Hepatocyte (in vitro differentiated cells): Measurements from ENCODE around the gene SCRG1. TPM values are rescaled to one million over a fixed set of nuclear protein-coding genes. Genes with fewer than 3 reads are reported as not detected.

Experiments
- DNase-seq: peaks from one replicate; pipeline ENCODE4 v3.0.0-alpha.2; 2016; ENCODE audit warnings: low spot score
- H2AFZ ChIP-seq: fragments of 200-600 bp; sonication (generic); 2 replicates; pipeline ENCODE4 v1.6.0; 2016; ENCODE audit warnings: antibody characterized with exemption, mild to moderate bottlenecking
- H3K27ac ChIP-seq: fragments of 200-600 bp; sonication (generic); 2 replicates; pipeline ENCODE4 v1.5.1; 2016; ENCODE audit warnings: mild to moderate bottlenecking
- H3K27me3 ChIP-seq: fragments of 200-600 bp; sonication (generic); 2 replicates; pipeline ENCODE4 v1.6.1; 2016
- H3K36me3 ChIP-seq: fragments of 200-600 bp; sonication (generic); replicated peaks from 2 replicates; pipeline ENCODE4 v1.5.1; 2016; ENCODE audit warnings: low read depth; ENCODE audit not compliant: insufficient read depth
- H3K4me1 ChIP-seq: fragments of 200-600 bp; sonication (generic); 2 replicates; pipeline ENCODE4 v1.5.1; 2016; ENCODE audit warnings: mild to moderate bottlenecking, moderate library complexity; ENCODE audit not compliant: insufficient read depth
- H3K4me2 ChIP-seq: fragments of 200-600 bp; sonication (generic); 2 replicates; pipeline ENCODE4 v1.6.0; 2016
- H3K4me3 ChIP-seq: fragments of 200-600 bp; sonication (generic); 2 replicates; pipeline ENCODE4 v1.5.1; 2016; ENCODE audit warnings: mild to moderate bottlenecking
- H3K79me2 ChIP-seq: fragments of 200-600 bp; sonication (generic); 2 replicates; pipeline ENCODE4 v1.6.0; 2017; ENCODE audit warnings: mild to moderate bottlenecking
- H3K9me2 ChIP-seq: fragments of 200-600 bp; sonication (generic); replicated peaks from 2 replicates; pipeline ENCODE4 v1.6.0; 2017; ENCODE audit warnings: mild to moderate bottlenecking; ENCODE audit not compliant: insufficient read depth
- H3K9me3 ChIP-seq: fragments of 200-600 bp; sonication (generic); 2 replicates; pipeline ENCODE4 v1.5.1; 2016; ENCODE audit warnings: low read depth, mild to moderate bottlenecking
- H4K20me1 ChIP-seq: fragments of 200-600 bp; sonication (generic); 2 replicates; pipeline ENCODE4 v1.6.0; 2016; ENCODE audit warnings: mild to moderate bottlenecking; ENCODE audit not compliant: insufficient read depth, poor library complexity, severe bottlenecking
- EZH2 ChIP-seq: fragments of 200-600 bp; sonication (generic); IDR thresholded peaks from 2 replicates; pipeline ENCODE4 v1.6.1; 2016; ENCODE audit warnings: antibody characterized with exemption, mild to moderate bottlenecking, borderline replicate concordance
- EZH2phosphoT487 ChIP-seq: fragments of 200-600 bp; sonication (generic); IDR thresholded peaks from one replicate; pipeline ENCODE4 v1.6.1; 2018; ENCODE audit warnings: antibody characterized with exemption, mild to moderate bottlenecking, low read depth, moderate library complexity; ENCODE audit not compliant: unreplicated experiment, severe bottlenecking
- WGBS: methylation state at CpG from one replicate; pipeline ENCODE4 v1.1.6; 2016; ENCODE audit warnings: low lambda C conversion rate; ENCODE audit errors: missing lambda C conversion rate; 5-methylcytosine and 5-hydroxymethylcytosine counted together
- polyA plus RNA-seq: library from polyadenylated mRNA; unstranded; fragments of >200 nt; fragmentation: Nextera tagmentation; extraction: Ambion mirVana; gene quantifications from 2 replicates; pipeline ENCODE4 v1.2.1, GENCODE V29; 2016
- total RNA-seq: library from RNA; depleted of rRNA; stranded (reverse); fragments of >200 nt; gene quantifications from 2 replicates; pipeline ENCODE4 v1.2.3, GENCODE V29; 2014
- TF ChIP-seq, protein P1 (sequence below): fragments of 200-600 bp; sonication (generic); IDR thresholded peaks from 2 replicates; pipeline ENCODE4 v1.5.1; 2016; ENCODE audit warnings: antibody characterized with exemption, mild to moderate bottlenecking; ENCODE audit not compliant: poor library complexity

The SCRG1 gene
- total and polyA plus RNA-seq, 2 experiments from 2014 or later = 2.1 to 5.1 TPM

DNA sequence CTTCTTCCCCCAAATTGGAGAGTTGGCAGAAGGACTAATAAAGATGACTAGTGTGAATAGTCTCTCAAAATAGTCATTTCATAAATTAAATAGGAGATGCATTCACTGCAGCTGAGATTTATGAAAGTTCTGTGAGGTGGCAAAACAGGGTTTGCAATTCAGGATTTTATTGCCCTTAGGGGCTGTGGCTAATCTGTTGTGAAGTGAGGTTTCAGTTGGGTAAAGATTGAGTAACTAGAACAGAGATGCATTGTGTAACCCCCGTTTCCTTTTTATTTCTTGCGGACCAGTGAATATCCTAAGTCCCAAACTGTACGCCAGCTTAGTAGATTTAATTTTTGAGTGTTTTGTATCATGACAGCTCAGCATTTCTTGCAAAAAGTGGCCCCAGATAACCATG is 16.2 kb upstream of the SCRG1 start:
- Histone ChIP-seq H3K79me2 (no peaks in the 10 kb centered on the region), H3K9me2 (no peaks in the 10 kb centered on the region), H3K4me2 (no peak overlapping the region), H3K4me3 (no peak overlapping the region), H3K9me3 (no peaks in the 10 kb centered on the region), H3K36me3 (no peaks in the 10 kb centered on the region), H3K27ac (no peak overlapping the region), H4K20me1 (no peaks in the 10 kb centered on the region), H3K4me1 (no peaks in the 10 kb centered on the region), H2AFZ (no peak overlapping the region), H3K27me3 (no peaks in the 10 kb centered on the region)
- no peak for DNase-seq
- 73% methylated on average over 3 of the region's 3 CpGs for WGBS
- TF ChIP-seq, protein P1, sequence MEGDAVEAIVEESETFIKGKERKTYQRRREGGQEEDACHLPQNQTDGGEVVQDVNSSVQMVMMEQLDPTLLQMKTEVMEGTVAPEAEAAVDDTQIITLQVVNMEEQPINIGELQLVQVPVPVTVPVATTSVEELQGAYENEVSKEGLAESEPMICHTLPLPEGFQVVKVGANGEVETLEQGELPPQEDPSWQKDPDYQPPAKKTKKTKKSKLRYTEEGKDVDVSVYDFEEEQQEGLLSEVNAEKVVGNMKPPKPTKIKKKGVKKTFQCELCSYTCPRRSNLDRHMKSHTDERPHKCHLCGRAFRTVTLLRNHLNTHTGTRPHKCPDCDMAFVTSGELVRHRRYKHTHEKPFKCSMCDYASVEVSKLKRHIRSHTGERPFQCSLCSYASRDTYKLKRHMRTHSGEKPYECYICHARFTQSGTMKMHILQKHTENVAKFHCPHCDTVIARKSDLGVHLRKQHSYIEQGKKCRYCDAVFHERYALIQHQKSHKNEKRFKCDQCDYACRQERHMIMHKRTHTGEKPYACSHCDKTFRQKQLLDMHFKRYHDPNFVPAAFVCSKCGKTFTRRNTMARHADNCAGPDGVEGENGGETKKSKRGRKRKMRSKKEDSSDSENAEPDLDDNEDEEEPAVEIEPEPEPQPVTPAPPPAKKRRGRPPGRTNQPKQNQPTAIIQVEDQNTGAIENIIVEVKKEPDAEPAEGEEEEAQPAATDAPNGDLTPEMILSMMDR = no peak
- TF ChIP-seq EZH2phosphoT487 (no peak), EZH2 (no peak)

DNA sequence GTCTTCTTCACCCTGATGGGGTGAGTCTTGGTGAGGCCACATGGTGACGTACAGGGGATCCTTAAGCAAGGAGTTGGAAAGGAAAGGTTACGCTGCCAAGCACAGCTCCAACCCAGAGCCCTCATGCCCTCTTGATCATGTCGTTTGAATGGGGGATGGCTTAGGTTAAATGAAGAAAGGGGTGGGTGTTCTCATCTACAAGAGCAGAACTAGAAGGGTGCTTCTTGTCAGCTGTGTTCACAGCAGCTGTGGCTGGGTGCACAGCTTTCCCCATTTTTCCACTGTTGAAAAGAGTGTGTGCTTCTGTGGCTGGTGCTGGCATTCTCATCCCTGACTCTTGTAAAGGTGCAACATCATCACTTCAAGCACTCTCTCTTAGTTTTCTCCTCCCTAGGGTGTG is 15.5 kb upstream of the SCRG1 start:
- H3K9me3 ChIP-seq = no peaks in the 10 kb centered on the region
- H3K79me2 ChIP-seq = no peaks in the 10 kb centered on the region
- 86% methylated on average over 3 of the region's 3 CpGs for WGBS
- no peak for TF ChIP-seq EZH2
- TF ChIP-seq, protein P1 = no peak
- TF ChIP-seq EZH2phosphoT487 = no peak
- H3K4me1 ChIP-seq = no peaks in the 10 kb centered on the region
- no peak overlapping the region for H3K4me2 ChIP-seq
- H3K27ac ChIP-seq = no peak overlapping the region
- H3K27me3 ChIP-seq = no peaks in the 10 kb centered on the region
- H2AFZ ChIP-seq = no peak overlapping the region
- H3K9me2 ChIP-seq = no peaks in the 10 kb centered on the region
- no peaks in the 10 kb centered on the region for H3K36me3 ChIP-seq
- H3K4me3 ChIP-seq = no peak overlapping the region
- DNase-seq = no peak
- no peaks in the 10 kb centered on the region for H4K20me1 ChIP-seq

DNA sequence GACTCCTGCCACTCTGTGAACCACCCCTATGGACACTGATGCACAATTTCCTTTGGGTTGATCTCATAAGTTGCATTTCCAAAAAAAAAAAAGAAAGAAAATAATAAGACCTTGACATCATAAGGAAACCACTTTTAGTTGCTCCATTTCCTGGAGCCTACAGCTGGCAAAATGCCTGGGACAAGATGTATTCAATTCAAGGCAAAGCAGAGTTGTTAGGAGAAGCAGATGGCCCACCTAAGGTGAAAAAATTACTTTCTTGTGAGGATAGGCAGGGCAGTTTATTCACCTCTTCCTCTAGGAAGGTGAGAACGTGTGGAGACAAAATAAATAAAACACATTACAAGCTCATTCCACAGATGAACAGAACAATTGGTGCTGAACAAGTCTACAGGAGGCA is 14.1 kb upstream of the SCRG1 start:
- Histone ChIP-seq H3K4me3 (no peak overlapping the region), H4K20me1 (no peaks in the 10 kb centered on the region), H3K4me2 (no peak overlapping the region), H3K79me2 (no peaks in the 10 kb centered on the region), H3K27me3 (no peaks in the 10 kb centered on the region), H3K36me3 (no peaks in the 10 kb centered on the region), H3K9me2 (no peaks in the 10 kb centered on the region), H3K9me3 (no peaks in the 10 kb centered on the region), H3K27ac (no peak overlapping the region), H2AFZ (no peak overlapping the region), H3K4me1 (no peaks in the 10 kb centered on the region)
- TF ChIP-seq, protein P1 = no peak
- TF ChIP-seq EZH2 (no peak), EZH2phosphoT487 (no peak)
- peak; percentile 17 for DNase-seq
- WGBS = 88% methylated on average over 1 of the region's 1 CpG
